ENCODE measurements around the gene EIF1.

GRCh38 chr17:41711669-41712400 is 23.1 kb downstream of the EIF1 start, which contains the start of gene GAST:
- no peak for TF ChIP-seq CTCF (IDR thresholded peaks at IDR 0.05; ENCODE audit: low read length)
- TF ChIP-seq EZH2 (IDR thresholded peaks at IDR 0.05; ENCODE audit: borderline replicate concordance, low read length): no peak

Measured in OCI-LY1 (cell line).